ENCODE results near the gene MAD2L2. TPM values are rescaled to one million over a fixed set of nuclear protein-coding genes. Genes with fewer than 3 reads are reported as not detected.

MAD2L2 gene
- total RNA-seq, 1 experiment from 2014 or later: 93.8 TPM

DNA sequence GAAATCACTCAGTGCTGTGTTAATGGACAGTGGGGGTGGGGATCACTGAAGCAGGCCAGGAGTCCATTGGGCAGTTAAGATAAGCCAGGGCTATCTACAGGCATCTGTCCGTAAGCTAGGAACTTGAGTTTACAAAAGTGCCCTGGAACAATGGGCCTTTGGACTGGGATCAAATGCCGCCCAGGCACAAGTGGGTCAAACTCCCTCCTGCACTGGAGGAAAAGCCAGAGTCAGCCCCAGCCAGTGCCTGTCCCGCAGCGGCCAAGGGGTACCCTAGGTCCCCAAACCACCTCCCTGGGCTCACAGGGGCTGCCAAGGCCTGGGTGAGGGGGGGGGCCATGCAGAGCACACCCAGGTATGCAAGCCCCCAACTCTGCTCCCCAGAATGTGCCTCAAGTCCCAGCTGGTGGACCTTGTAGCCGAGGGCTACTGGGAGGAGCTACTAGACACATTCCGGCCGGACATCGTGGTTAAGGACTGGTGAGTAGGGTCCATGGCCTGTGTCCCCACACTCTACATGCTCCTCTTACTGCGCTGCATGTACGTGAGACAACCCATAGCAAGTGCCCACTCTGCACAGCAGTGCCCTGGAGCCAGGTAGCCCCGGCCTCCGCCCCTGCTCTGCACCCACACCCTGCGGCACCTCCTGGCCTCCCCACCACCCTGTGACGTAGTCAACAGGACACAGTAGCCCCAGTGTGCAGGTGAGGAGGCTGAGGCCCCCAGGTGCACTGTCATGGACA lies 9.2 kb downstream of the MAD2L2 start:
- no peak for ATAC-seq
- H3K36me3 ChIP-seq (ENCODE audit: control insufficient read depth in 1 of 2, insufficient read depth in 2 of 2, low read length in 2 of 2): peaks cover 22 to 23% of the 10 kb centered on the region in 2 experiments; a peak in 3 of 4 replicates
- H3K4me3 ChIP-seq (replicated peaks in 1 of 2; ENCODE audit: low read depth in 1 of 2, low read length in 2 of 2): no peak overlapping the region
- no peak overlapping the region for H2AFZ ChIP-seq (ENCODE audit: low read depth, low read length, poor library complexity, severe bottlenecking)
- H4K20me1 ChIP-seq (ENCODE audit: insufficient read depth): no peaks in the 10 kb centered on the region
- H3K27me3 ChIP-seq (ENCODE audit: insufficient read depth, low read length): no peaks in the 10 kb centered on the region
- CTCF ChIA-PET: no interaction called here
- no peak overlapping the region for H3K9ac ChIP-seq (ENCODE audit: low read length)
- 0 out of 2 replicates have a peak, but pooled peaks cover 2% of the 10 kb centered on the region for H3K79me2 ChIP-seq (ENCODE audit: insufficient read depth, low read length)
- no peak overlapping the region for H3K27ac ChIP-seq (ENCODE audit: low read depth, low read length)
- no peaks in the 10 kb centered on the region for H3K9me3 ChIP-seq (ENCODE audit: control insufficient read depth in 1 of 2, insufficient read depth in 1 of 2, low read depth in 1 of 2, low read length in 2 of 2)
- BruUV-seq (replicated peaks): no TSS peak
- no peak for DNase-seq (ENCODE audit: low read depth, low spot score)
- no peaks in the 10 kb centered on the region for H3K9me2 ChIP-seq (ENCODE audit: insufficient read depth)
- TF ChIP-seq JUND (IDR thresholded peaks at IDR 0.05): no peak
- no peak for TF ChIP-seq YY1 (IDR thresholded peaks at IDR 0.05; ENCODE audit: extremely low read depth, insufficient replicate concordance, low read depth, low read length)
- TF ChIP-seq EZH2phosphoT487 (IDR thresholded peaks at IDR 0.05; ENCODE audit: borderline replicate concordance): no peak
- TF ChIP-seq, protein P1, sequence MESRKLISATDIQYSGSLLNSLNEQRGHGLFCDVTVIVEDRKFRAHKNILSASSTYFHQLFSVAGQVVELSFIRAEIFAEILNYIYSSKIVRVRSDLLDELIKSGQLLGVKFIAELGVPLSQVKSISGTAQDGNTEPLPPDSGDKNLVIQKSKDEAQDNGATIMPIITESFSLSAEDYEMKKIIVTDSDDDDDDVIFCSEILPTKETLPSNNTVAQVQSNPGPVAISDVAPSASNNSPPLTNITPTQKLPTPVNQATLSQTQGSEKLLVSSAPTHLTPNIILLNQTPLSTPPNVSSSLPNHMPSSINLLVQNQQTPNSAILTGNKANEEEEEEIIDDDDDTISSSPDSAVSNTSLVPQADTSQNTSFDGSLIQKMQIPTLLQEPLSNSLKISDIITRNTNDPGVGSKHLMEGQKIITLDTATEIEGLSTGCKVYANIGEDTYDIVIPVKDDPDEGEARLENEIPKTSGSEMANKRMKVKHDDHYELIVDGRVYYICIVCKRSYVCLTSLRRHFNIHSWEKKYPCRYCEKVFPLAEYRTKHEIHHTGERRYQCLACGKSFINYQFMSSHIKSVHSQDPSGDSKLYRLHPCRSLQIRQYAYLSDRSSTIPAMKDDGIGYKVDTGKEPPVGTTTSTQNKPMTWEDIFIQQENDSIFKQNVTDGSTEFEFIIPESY (IDR thresholded peaks at IDR 0.05; ENCODE audit: extremely low read depth, insufficient replicate concordance, low read length): no peak
- TF ChIP-seq CEBPB (IDR thresholded peaks at IDR 0.05; ENCODE audit: low read depth): no peak
- TF ChIP-seq EZH2 (IDR thresholded peaks at IDR 0.05): no peak
- TF ChIP-seq TCF7L2 (IDR thresholded peaks at IDR 0.05; ENCODE audit: borderline replicate concordance, extremely low read depth, insufficient read depth, insufficient read length): no peak
- TF ChIP-seq POLR2AphosphoS5 (IDR thresholded peaks at IDR 0.05; ENCODE audit: low read depth, low read length): no peak
- TF ChIP-seq, protein P2, sequence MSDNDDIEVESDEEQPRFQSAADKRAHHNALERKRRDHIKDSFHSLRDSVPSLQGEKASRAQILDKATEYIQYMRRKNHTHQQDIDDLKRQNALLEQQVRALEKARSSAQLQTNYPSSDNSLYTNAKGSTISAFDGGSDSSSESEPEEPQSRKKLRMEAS (IDR thresholded peaks at IDR 0.05): no peak
- TF ChIP-seq, protein P3, sequence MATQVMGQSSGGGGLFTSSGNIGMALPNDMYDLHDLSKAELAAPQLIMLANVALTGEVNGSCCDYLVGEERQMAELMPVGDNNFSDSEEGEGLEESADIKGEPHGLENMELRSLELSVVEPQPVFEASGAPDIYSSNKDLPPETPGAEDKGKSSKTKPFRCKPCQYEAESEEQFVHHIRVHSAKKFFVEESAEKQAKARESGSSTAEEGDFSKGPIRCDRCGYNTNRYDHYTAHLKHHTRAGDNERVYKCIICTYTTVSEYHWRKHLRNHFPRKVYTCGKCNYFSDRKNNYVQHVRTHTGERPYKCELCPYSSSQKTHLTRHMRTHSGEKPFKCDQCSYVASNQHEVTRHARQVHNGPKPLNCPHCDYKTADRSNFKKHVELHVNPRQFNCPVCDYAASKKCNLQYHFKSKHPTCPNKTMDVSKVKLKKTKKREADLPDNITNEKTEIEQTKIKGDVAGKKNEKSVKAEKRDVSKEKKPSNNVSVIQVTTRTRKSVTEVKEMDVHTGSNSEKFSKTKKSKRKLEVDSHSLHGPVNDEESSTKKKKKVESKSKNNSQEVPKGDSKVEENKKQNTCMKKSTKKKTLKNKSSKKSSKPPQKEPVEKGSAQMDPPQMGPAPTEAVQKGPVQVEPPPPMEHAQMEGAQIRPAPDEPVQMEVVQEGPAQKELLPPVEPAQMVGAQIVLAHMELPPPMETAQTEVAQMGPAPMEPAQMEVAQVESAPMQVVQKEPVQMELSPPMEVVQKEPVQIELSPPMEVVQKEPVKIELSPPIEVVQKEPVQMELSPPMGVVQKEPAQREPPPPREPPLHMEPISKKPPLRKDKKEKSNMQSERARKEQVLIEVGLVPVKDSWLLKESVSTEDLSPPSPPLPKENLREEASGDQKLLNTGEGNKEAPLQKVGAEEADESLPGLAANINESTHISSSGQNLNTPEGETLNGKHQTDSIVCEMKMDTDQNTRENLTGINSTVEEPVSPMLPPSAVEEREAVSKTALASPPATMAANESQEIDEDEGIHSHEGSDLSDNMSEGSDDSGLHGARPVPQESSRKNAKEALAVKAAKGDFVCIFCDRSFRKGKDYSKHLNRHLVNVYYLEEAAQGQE (IDR thresholded peaks at IDR 0.05; ENCODE audit: low read depth): no peak
- TF ChIP-seq RAD21 (IDR thresholded peaks at IDR 0.05; ENCODE audit: low read depth): no peak
- no peak for TF ChIP-seq POLR2A (IDR thresholded peaks at IDR 0.05; ENCODE audit: borderline replicate concordance, extremely low read depth, insufficient read depth, insufficient read length)
- TF ChIP-seq SRF (IDR thresholded peaks at IDR 0.05; ENCODE audit: low read depth): no peak
- TF ChIP-seq SP1 (IDR thresholded peaks at IDR 0.05; ENCODE audit: low read depth): no peak
- TF ChIP-seq, protein P4, sequence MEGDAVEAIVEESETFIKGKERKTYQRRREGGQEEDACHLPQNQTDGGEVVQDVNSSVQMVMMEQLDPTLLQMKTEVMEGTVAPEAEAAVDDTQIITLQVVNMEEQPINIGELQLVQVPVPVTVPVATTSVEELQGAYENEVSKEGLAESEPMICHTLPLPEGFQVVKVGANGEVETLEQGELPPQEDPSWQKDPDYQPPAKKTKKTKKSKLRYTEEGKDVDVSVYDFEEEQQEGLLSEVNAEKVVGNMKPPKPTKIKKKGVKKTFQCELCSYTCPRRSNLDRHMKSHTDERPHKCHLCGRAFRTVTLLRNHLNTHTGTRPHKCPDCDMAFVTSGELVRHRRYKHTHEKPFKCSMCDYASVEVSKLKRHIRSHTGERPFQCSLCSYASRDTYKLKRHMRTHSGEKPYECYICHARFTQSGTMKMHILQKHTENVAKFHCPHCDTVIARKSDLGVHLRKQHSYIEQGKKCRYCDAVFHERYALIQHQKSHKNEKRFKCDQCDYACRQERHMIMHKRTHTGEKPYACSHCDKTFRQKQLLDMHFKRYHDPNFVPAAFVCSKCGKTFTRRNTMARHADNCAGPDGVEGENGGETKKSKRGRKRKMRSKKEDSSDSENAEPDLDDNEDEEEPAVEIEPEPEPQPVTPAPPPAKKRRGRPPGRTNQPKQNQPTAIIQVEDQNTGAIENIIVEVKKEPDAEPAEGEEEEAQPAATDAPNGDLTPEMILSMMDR (IDR thresholded peaks at IDR 0.05 in 2 of 3, conservative IDR thresholded peaks at IDR 0.05 in 1 of 3; ENCODE audit: borderline replicate concordance in 1 of 3, insufficient read depth in 1 of 3, low read depth in 2 of 3, low read length in 2 of 3): no peak
- no peak for TF ChIP-seq ZNF274 (IDR thresholded peaks at IDR 0.05; ENCODE audit: low read depth, low read length)
- TF ChIP-seq, protein P5, sequence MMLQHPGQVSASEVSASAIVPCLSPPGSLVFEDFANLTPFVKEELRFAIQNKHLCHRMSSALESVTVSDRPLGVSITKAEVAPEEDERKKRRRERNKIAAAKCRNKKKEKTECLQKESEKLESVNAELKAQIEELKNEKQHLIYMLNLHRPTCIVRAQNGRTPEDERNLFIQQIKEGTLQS (IDR thresholded peaks at IDR 0.05): no peak
- TF ChIP-seq SIN3A (IDR thresholded peaks at IDR 0.05; ENCODE audit: low read depth): no peak
- intact Hi-C loops (cut with micrococcal nuclease): no loop called here
- RAD21 ChIA-PET (ENCODE audit: low non-redundant PET in 1 of 2, low total read pairs in 2 of 2, uncharacterized antibody in 2 of 2, unreplicated experiment in 2 of 2): no interaction called here
- POLR2A ChIA-PET: interaction anchor here (1.0 to 1.3 kb wide), 2 partner anchors 11 to 19 kb away, joined by 3 read pairs; no protein-coding TSS in a partner anchor
- no peak overlapping the region for H3K4me2 ChIP-seq (ENCODE audit: low read length)
- H3K4me1 ChIP-seq (ENCODE audit: control insufficient read depth in 1 of 2, insufficient read depth in 2 of 2, low read length in 2 of 2): no peaks in the 10 kb centered on the region

All from HCT116 (cell line).